ENCODE results near the gene NAB1. TPM values are rescaled to one million over a fixed set of nuclear protein-coding genes. Genes with fewer than 3 reads are reported as not detected.

The NAB1 gene
- polyA plus RNA-seq, 1 donor from 2014 or later = 49.8 TPM

GRCh38 chr2:190716176-190716807, 67.4 kb downstream of the NAB1 start:
- H3K9me3 ChIP-seq (ENCODE audit: low read length) = no peaks in the 10 kb centered on the region
- no peak overlapping the region for H3K9ac ChIP-seq (ENCODE audit: low read length)
- TF ChIP-seq CTCF (IDR thresholded peaks at IDR 0.05; ENCODE audit: poor library complexity, severe bottlenecking) (no peak), EP300 (conservative IDR thresholded peaks at IDR 0.05; ENCODE audit: poor library complexity, severe bottlenecking) (no peak), TAF1 (IDR thresholded peaks at IDR 0.05; ENCODE audit: low read depth) (no peak), EZH2 (IDR thresholded peaks at IDR 0.05; ENCODE audit: borderline replicate concordance, insufficient read depth, low read length, poor library complexity, severe bottlenecking) (no peak)
- no peak overlapping the region for H3K4me3 ChIP-seq (ENCODE audit: low read length)
- H4K20me1 ChIP-seq (ENCODE audit: insufficient read depth) = no peaks in the 10 kb centered on the region
- H3K79me2 ChIP-seq (replicated peaks; ENCODE audit: insufficient read depth, low read length) = no peaks in the 10 kb centered on the region
- no peaks in the 10 kb centered on the region for H3K27me3 ChIP-seq (ENCODE audit: insufficient read depth, low read depth, low read length)
- no peak overlapping the region for H3K27ac ChIP-seq (ENCODE audit: low read length)
- H2AFZ ChIP-seq (ENCODE audit: low read depth, low read length) = no peak overlapping the region
- no peaks in the 10 kb centered on the region for H3K9me2 ChIP-seq (ENCODE audit: insufficient read depth, low read length)
- H3K36me3 ChIP-seq (ENCODE audit: insufficient read depth, low read length) = no peaks in the 10 kb centered on the region
- no peak overlapping the region for H3K4me2 ChIP-seq (ENCODE audit: low read length)
- H3F3A ChIP-seq (ENCODE audit: insufficient read depth, low read length, poor library complexity, severe bottlenecking) = no peaks in the 10 kb centered on the region

- Histone ChIP-seq H3K4me2 (ENCODE audit: low read length) (no peak overlapping the region), H4K20me1 (ENCODE audit: insufficient read depth) (no peaks in the 10 kb centered on the region), H3K9ac (ENCODE audit: low read length) (no peak overlapping the region), H3K27ac (ENCODE audit: low read length) (no peak overlapping the region), H3K36me3 (ENCODE audit: insufficient read depth, low read length) (no peaks in the 10 kb centered on the region), H3K27me3 (ENCODE audit: insufficient read depth, low read depth, low read length) (no peaks in the 10 kb centered on the region), H3F3A (ENCODE audit: insufficient read depth, low read length, poor library complexity, severe bottlenecking) (no peaks in the 10 kb centered on the region), H2AFZ (ENCODE audit: low read depth, low read length) (no peak overlapping the region), H3K9me3 (ENCODE audit: low read length) (no peaks in the 10 kb centered on the region), H3K9me2 (ENCODE audit: insufficient read depth, low read length) (no peaks in the 10 kb centered on the region), H3K79me2 (replicated peaks; ENCODE audit: insufficient read depth, low read length) (no peaks in the 10 kb centered on the region), H3K4me3 (ENCODE audit: low read length) (no peak overlapping the region)
- TF ChIP-seq EP300 (conservative IDR thresholded peaks at IDR 0.05; ENCODE audit: poor library complexity, severe bottlenecking) = no peak
- TF ChIP-seq POLR2AphosphoS5 (IDR thresholded peaks at IDR 0.05) = no peak
- no peak for TF ChIP-seq SMC3 (conservative IDR thresholded peaks at IDR 0.05; ENCODE audit: poor library complexity)
- TF ChIP-seq RAD21 (conservative IDR thresholded peaks at IDR 0.05) = no peak
- no peak for TF ChIP-seq TAF1 (IDR thresholded peaks at IDR 0.05; ENCODE audit: low read depth)
- no peak for TF ChIP-seq MXI1 (conservative IDR thresholded peaks at IDR 0.05; ENCODE audit: poor library complexity, severe bottlenecking)
- no peak for TF ChIP-seq REST (IDR thresholded peaks at IDR 0.05; ENCODE audit: borderline replicate concordance)
Measured at GRCh38 chr2:190717306-190717705, 68.4 kb downstream of the NAB1 start.
